H9 (cell line): ENCODE measurements around the gene NTRK2. TPM values are rescaled to one million over a fixed set of nuclear protein-coding genes. Genes with fewer than 3 reads are reported as not detected.

Source experiments
- DNase-seq: peaks from one replicate; pipeline ENCODE4 v3.0.0-alpha.2; 2017
- H2AFZ ChIP-seq: one replicate; pipeline ENCODE4 v1.6.1; 2013; ENCODE audit warnings: mild to moderate bottlenecking, low read length, control low read depth, moderate library complexity
- H2AK5ac ChIP-seq: 2 replicates; pipeline ENCODE4 v1.6.1; 2013; ENCODE audit warnings: low read length, control low read depth, mixed read lengths; ENCODE audit not compliant: insufficient read length
- H2BK120ac ChIP-seq: one replicate; pipeline ENCODE4 v1.6.1; 2013; ENCODE audit warnings: low read depth, mild to moderate bottlenecking, low read length, control low read depth, inconsistent platforms; ENCODE audit not compliant: poor library complexity, severe bottlenecking
- H2BK12ac ChIP-seq: 2 replicates; pipeline ENCODE4 v1.6.1; 2013; ENCODE audit warnings: low read length, control low read depth, mixed read lengths, low read depth; ENCODE audit not compliant: insufficient read length
- H2BK15ac ChIP-seq: 2 replicates; pipeline ENCODE4 v1.6.1; 2013; ENCODE audit warnings: low read depth, low read length, control low read depth
- H2BK20ac ChIP-seq: one replicate; pipeline ENCODE4 v1.6.1; 2013; ENCODE audit warnings: low read depth, mild to moderate bottlenecking, low read length, control low read depth, inconsistent platforms; ENCODE audit not compliant: poor library complexity, severe bottlenecking
- H2BK5ac ChIP-seq: 2 replicates; pipeline ENCODE4 v1.6.1; 2013; ENCODE audit warnings: low read length, control low read depth, mixed read lengths; ENCODE audit not compliant: insufficient read length
- H3K14ac ChIP-seq: 2 replicates; pipeline ENCODE4 v1.6.1; 2013; ENCODE audit warnings: low read length, control low read depth; ENCODE audit not compliant: insufficient read depth
- H3K18ac ChIP-seq: 2 replicates; pipeline ENCODE4 v1.6.1; 2013; ENCODE audit warnings: low read depth, mild to moderate bottlenecking, mixed read lengths, low read length, control low read depth; ENCODE audit not compliant: insufficient read length
- H3K23ac ChIP-seq: 2 replicates; pipeline ENCODE4 v1.6.1; 2013; ENCODE audit warnings: low read length, control low read depth, mixed read lengths, low read depth; ENCODE audit not compliant: insufficient read length
- H3K23me2 ChIP-seq: 2 replicates; pipeline ENCODE4 v1.6.1; 2013; ENCODE audit warnings: low read depth, mild to moderate bottlenecking, mixed read lengths, low read length, control low read depth; ENCODE audit not compliant: insufficient read length, poor library complexity, severe bottlenecking
- H3K27ac ChIP-seq: 2 replicates; pipeline ENCODE4 v1.5.1; 2013; ENCODE audit warnings: low read length, control low read depth, mixed read lengths, low read depth; ENCODE audit not compliant: insufficient read length
- H3K27me3 ChIP-seq: 2 replicates; pipeline ENCODE4 v1.6.1; 2013; ENCODE audit warnings: low read length, control low read depth, inconsistent platforms; ENCODE audit not compliant: insufficient read depth
- H3K4ac ChIP-seq: 2 replicates; pipeline ENCODE4 v1.6.1; 2013; ENCODE audit warnings: low read depth, mild to moderate bottlenecking, control low read depth, inconsistent platforms, low read length, moderate library complexity
- H3K4me1 ChIP-seq: 2 replicates; pipeline ENCODE4 v1.6.1; 2013; ENCODE audit warnings: low read length, control low read depth, inconsistent platforms; ENCODE audit not compliant: insufficient read depth
- H3K4me2 ChIP-seq: 2 replicates; pipeline ENCODE4 v1.6.1; 2013; ENCODE audit warnings: low read length, control low read depth, mixed read lengths; ENCODE audit not compliant: insufficient read length, insufficient read depth
- H3K56ac ChIP-seq: 2 replicates; pipeline ENCODE4 v1.6.1; 2013; ENCODE audit warnings: low read depth, mild to moderate bottlenecking, mixed read lengths, low read length, control low read depth; ENCODE audit not compliant: insufficient read length
- H3K79me1 ChIP-seq: 2 replicates; pipeline ENCODE4 v1.6.1; 2013; ENCODE audit warnings: low read depth, mild to moderate bottlenecking, moderate library complexity, low read length, control low read depth, inconsistent platforms; ENCODE audit not compliant: insufficient read depth, poor library complexity, severe bottlenecking
- H3K79me2 ChIP-seq: 2 replicates; pipeline ENCODE4 v1.6.1; 2013; ENCODE audit warnings: low read length, control low read depth, inconsistent platforms; ENCODE audit not compliant: insufficient read depth
- H3K9ac ChIP-seq: 2 replicates; pipeline ENCODE4 v1.6.1; 2013; ENCODE audit warnings: low read length, control low read depth, mixed read lengths; ENCODE audit not compliant: insufficient read length; ENCODE audit errors: extremely low read depth
- H3K9me3 ChIP-seq: one replicate; pipeline ENCODE4 v1.6.1; 2013; ENCODE audit warnings: low read depth, low read length, inconsistent platforms; ENCODE audit not compliant: control insufficient read depth
- H3T11ph ChIP-seq: one replicate; pipeline ENCODE4 v1.6.1; 2013; ENCODE audit warnings: mild to moderate bottlenecking, low read length, control low read depth, inconsistent platforms
- H4K20me1 ChIP-seq: one replicate; pipeline ENCODE4 v1.6.1; 2013; ENCODE audit not compliant: control insufficient read depth, insufficient read length, insufficient read depth
- H4K5ac ChIP-seq: 2 replicates; pipeline ENCODE4 v1.6.1; 2013; ENCODE audit warnings: low read depth, mild to moderate bottlenecking, mixed read lengths, low read length, control low read depth; ENCODE audit not compliant: insufficient read length
- H4K8ac ChIP-seq: replicated peaks from 2 replicates; pipeline ENCODE4 v1.6.1; 2013; ENCODE audit warnings: low read length, control low read depth, mixed read lengths, low read depth; ENCODE audit not compliant: insufficient read length
- H4K91ac ChIP-seq: 2 replicates; pipeline ENCODE4 v1.6.1; 2013; ENCODE audit warnings: low read depth, mild to moderate bottlenecking, moderate library complexity, mixed read lengths, low read length, control low read depth; ENCODE audit not compliant: insufficient read length
- H3K27ac Mint-ChIP-seq, 3 experiments: 2 replicates in 2 of 3; 3 replicates in 1 of 3; pipeline ENCODE4 v1.8.0; 2020 to 2021; ENCODE audit warnings: mixed read lengths in 3 of 3, mild to moderate bottlenecking in 1 of 3, moderate library complexity in 1 of 3
- H3K27me3 Mint-ChIP-seq: 2 replicates; pipeline ENCODE4 v1.8.0; 2021; ENCODE audit warnings: low read depth, mild to moderate bottlenecking, moderate library complexity, mixed read lengths
- H3K36me3 Mint-ChIP-seq, 3 experiments: 2 replicates in 2 of 3; 3 replicates in 1 of 3; pipeline ENCODE4 v1.8.0; 2020 to 2021; ENCODE audit warnings: low read depth in 3 of 3, mixed read lengths in 3 of 3; ENCODE audit not compliant: insufficient read depth in 1 of 3
- H3K4me1 Mint-ChIP-seq, 2 experiments: 2 replicates each; pipeline ENCODE4 v1.8.0; 2020; ENCODE audit warnings: mixed read lengths in 2 of 2
- H3K4me3 Mint-ChIP-seq, 2 experiments: 2 replicates in 1 of 2; 3 replicates in 1 of 2; pipeline ENCODE4 v1.8.0; 2020 to 2021; ENCODE audit warnings: mild to moderate bottlenecking in 2 of 2, mixed read lengths in 2 of 2, moderate library complexity in 1 of 2
- H3K9me3 Mint-ChIP-seq, 2 experiments: 2 replicates in 1 of 2; 3 replicates in 1 of 2; pipeline ENCODE4 v1.8.0; 2020; ENCODE audit warnings: mild to moderate bottlenecking in 2 of 2, mixed read lengths in 2 of 2, moderate library complexity in 1 of 2
- WGBS: extraction: QIAGEN DNeasy Blood & Tissue Kit; methylation state at CpG from one replicate; pipeline ENCODE4 v1.1.7; 2013; ENCODE audit warnings: missing lambda C conversion rate, low lambda C conversion rate, mixed read lengths; ENCODE audit not compliant: insufficient read length; ENCODE audit errors: extremely low coverage; 5-methylcytosine and 5-hydroxymethylcytosine counted together
- total RNA-seq: library from RNA; stranded (reverse); gene quantifications from 2 replicates; pipeline ENCODE4 v1.2.1, GENCODE V29; 2021
- TF ChIP-seq, protein P1 (sequence below): fragments of 200-600 bp; sonication (generic); conservative IDR thresholded peaks from 3 replicates; pipeline ENCODE4 v1.8.0; 2021; ENCODE audit warnings: antibody characterized with exemption, mild to moderate bottlenecking

NTRK2 gene
- total RNA-seq, 1 experiment from 2014 or later: 0.02 TPM

DNA sequence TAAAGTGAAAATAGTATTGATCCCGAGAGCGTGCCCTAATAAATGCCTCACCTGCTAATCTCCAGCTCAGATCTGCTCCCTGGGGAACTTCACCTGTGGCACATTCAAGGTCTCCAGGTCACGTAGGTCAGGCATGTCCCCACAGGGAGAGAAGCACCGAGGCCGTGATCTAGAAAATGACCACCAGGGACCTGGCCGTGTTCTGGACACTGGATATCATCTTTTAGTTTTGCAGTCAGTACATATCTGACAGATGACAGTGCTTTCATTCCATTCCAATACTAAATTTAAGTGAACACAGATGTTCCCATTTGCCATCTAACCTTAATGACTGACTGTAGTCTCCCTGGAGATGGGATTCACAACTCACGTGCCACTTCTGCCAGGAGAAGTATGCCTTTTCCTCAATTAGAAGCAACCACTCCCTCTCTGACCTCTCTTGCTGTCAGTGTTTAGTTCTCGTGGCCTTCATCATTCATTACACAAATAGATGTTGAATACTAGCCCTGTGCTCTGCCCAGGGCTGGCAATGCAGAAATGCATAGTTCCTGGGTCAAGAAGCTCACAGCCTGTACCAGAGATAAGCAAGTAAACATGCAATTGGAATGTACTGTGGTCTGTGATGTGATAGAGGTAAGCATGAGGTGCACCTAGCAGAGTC lies 276.5 kb downstream of the NTRK2 start:
- Histone ChIP-seq H3T11ph (no peak overlapping the region), H3K4ac (no peak overlapping the region), H2BK5ac (no peak overlapping the region), H4K8ac (no peak overlapping the region), H2AFZ (no peak overlapping the region), H3K23ac (no peak overlapping the region), H3K23me2 (no peaks in the 10 kb centered on the region), H3K79me1 (no peaks in the 10 kb centered on the region), H2AK5ac (no peak overlapping the region), H4K91ac (no peak overlapping the region), H2BK12ac (no peak overlapping the region), H4K5ac (no peak overlapping the region), H4K20me1 (no peaks in the 10 kb centered on the region), H2BK120ac (no peak overlapping the region), H3K9ac (no peak overlapping the region), H2BK15ac (no peak overlapping the region), H3K79me2 (no peaks in the 10 kb centered on the region), H3K56ac (no peak overlapping the region), H3K4me1 (no peaks in the 10 kb centered on the region), H3K18ac (no peak overlapping the region), H3K27me3 (no peaks in the 10 kb centered on the region), H3K4me2 (no peak overlapping the region), H3K14ac (no peak overlapping the region), H3K27ac (no peak overlapping the region), H2BK20ac (no peak overlapping the region), H3K9me3 (no peaks in the 10 kb centered on the region)
- no peak overlapping the region for H3K4me3 Mint-ChIP-seq
- H3K9me3 Mint-ChIP-seq: no peaks in the 10 kb centered on the region
- H3K27me3 Mint-ChIP-seq: peaks cover under 1% of the 10 kb centered on the region
- no peak overlapping the region for H3K27ac Mint-ChIP-seq
- TF ChIP-seq, protein P1, sequence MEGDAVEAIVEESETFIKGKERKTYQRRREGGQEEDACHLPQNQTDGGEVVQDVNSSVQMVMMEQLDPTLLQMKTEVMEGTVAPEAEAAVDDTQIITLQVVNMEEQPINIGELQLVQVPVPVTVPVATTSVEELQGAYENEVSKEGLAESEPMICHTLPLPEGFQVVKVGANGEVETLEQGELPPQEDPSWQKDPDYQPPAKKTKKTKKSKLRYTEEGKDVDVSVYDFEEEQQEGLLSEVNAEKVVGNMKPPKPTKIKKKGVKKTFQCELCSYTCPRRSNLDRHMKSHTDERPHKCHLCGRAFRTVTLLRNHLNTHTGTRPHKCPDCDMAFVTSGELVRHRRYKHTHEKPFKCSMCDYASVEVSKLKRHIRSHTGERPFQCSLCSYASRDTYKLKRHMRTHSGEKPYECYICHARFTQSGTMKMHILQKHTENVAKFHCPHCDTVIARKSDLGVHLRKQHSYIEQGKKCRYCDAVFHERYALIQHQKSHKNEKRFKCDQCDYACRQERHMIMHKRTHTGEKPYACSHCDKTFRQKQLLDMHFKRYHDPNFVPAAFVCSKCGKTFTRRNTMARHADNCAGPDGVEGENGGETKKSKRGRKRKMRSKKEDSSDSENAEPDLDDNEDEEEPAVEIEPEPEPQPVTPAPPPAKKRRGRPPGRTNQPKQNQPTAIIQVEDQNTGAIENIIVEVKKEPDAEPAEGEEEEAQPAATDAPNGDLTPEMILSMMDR: no peak; the same call in 2 of the 3 replicates
- H3K4me1 Mint-ChIP-seq: peaks cover 3 to 10% of the 10 kb centered on the region in 2 experiments
- H3K36me3 Mint-ChIP-seq: no peaks in the 10 kb centered on the region
- no peak for DNase-seq
- WGBS: no CpG with 5 or more reads among the region's 8 CpGs
